H1 (cell line): ENCODE results near the gene SKIDA1. TPM values are rescaled to one million over a fixed set of nuclear protein-coding genes. Genes with fewer than 3 reads are reported as not detected.
A peak's percentile ranks its signal among the peaks of the same experiment; 100 is the strongest.

Experiments
- ASH2L ChIP-seq: fragments of 200-600, 300-600 bp; sonication (generic); IDR thresholded peaks from one replicate; pipeline ENCODE4 v1.7.1; 2017; ENCODE audit warnings: low read length
- ATF3 ChIP-seq: IDR thresholded peaks from 2 replicates; pipeline ENCODE4 v1.6.1; 2011; ENCODE audit warnings: low read depth, mild to moderate bottlenecking, low read length; ENCODE audit not compliant: insufficient read depth
- BCL11A ChIP-seq, 2 experiments: IDR thresholded peaks; one replicate each; pipeline ENCODE4 v1.6.1; 2011; ENCODE audit warnings: low read depth in 2 of 2, low read length in 2 of 2, mild to moderate bottlenecking in 2 of 2
- CBX5 ChIP-seq: fragments of 300-800, 300-1000 bp; sonication (generic); IDR thresholded peaks from 2 replicates; pipeline ENCODE4 v1.7.1; 2016; ENCODE audit warnings: antibody characterized with exemption, low read length, low read depth
- CEBPB ChIP-seq: IDR thresholded peaks from 2 replicates; pipeline ENCODE4 v1.6.1; 2012; ENCODE audit warnings: low read depth, low read length
- CTCF ChIP-seq, 3 experiments: IDR thresholded peaks; 1 replicate in 2 of 3; 2 replicates in 1 of 3; pipeline versions ENCODE4 v1.5.1 to v1.6.1; 2011; ENCODE audit warnings: low read length in 3 of 3, mild to moderate bottlenecking in 3 of 3, inconsistent platforms in 2 of 3, low read depth in 1 of 3, moderate library complexity in 1 of 3; ENCODE audit not compliant: insufficient read depth in 1 of 3; ENCODE audit errors: control extremely low read depth in 1 of 3
- EP300 ChIP-seq, 2 experiments: IDR thresholded peaks; 1 replicate in 1 of 2; 2 replicates in 1 of 2; pipeline ENCODE4 v1.6.1; 2011 to 2012; ENCODE audit warnings: low read depth in 2 of 2, low read length in 2 of 2, mild to moderate bottlenecking in 2 of 2, borderline replicate concordance in 1 of 2, inconsistent platforms in 1 of 2, moderate library complexity in 1 of 2
- HDAC2 ChIP-seq, 2 experiments: fragments of 300-600 bp in 1 of 2; sonication (generic) in 1 of 2; IDR thresholded peaks; 2 replicates each; pipeline ENCODE4 v1.6.1; 2011 to 2012; ENCODE audit warnings: low read depth in 2 of 2, low read length in 2 of 2, mild to moderate bottlenecking in 2 of 2, moderate library complexity in 2 of 2, borderline replicate concordance in 1 of 2, inconsistent platforms in 1 of 2
- JUN ChIP-seq: IDR thresholded peaks from 2 replicates; pipeline ENCODE4 v1.6.1; 2011; ENCODE audit warnings: low read depth, mild to moderate bottlenecking, improper control_type of control experiment, low read length
- KDM1A ChIP-seq: fragments of 200-600, 300-600 bp; sonication (generic); IDR thresholded peaks from 2 replicates; pipeline ENCODE4 v1.7.1; 2016; ENCODE audit warnings: mild to moderate bottlenecking, low read length, borderline replicate concordance
- MAX ChIP-seq: IDR thresholded peaks from 2 replicates; pipeline ENCODE4 v1.6.1; 2012; ENCODE audit warnings: inconsistent platforms
- POLR2AphosphoS5 ChIP-seq: IDR thresholded peaks from 2 replicates; pipeline ENCODE4 v1.6.1; 2011; ENCODE audit warnings: low read depth, low read length
- RAD21 ChIP-seq, 2 experiments: IDR thresholded peaks in 1 of 2; conservative IDR thresholded peaks in 1 of 2; 2 replicates each; pipeline ENCODE4 v1.6.1; 2011; ENCODE audit warnings: low read depth in 2 of 2, low read length in 2 of 2, improper control_type of control experiment in 1 of 2, inconsistent platforms in 1 of 2, mild to moderate bottlenecking in 1 of 2, moderate library complexity in 1 of 2
- RXRA ChIP-seq: IDR thresholded peaks from 2 replicates; pipeline ENCODE4 v1.6.1; 2011; ENCODE audit warnings: low read depth, mild to moderate bottlenecking, low read length, moderate library complexity; ENCODE audit not compliant: insufficient read depth
- SIN3A ChIP-seq, 2 experiments: IDR thresholded peaks in 1 of 2; conservative IDR thresholded peaks in 1 of 2; 2 replicates each; pipeline ENCODE4 v1.6.1; 2011 to 2012; ENCODE audit warnings: low read length in 2 of 2, improper control_type of control experiment in 1 of 2, low read depth in 1 of 2, mild to moderate bottlenecking in 1 of 2
- SP1 ChIP-seq: IDR thresholded peaks from 2 replicates; pipeline ENCODE4 v1.6.1; 2011; ENCODE audit warnings: low read depth, low read length
- SP4 ChIP-seq: IDR thresholded peaks from 2 replicates; pipeline ENCODE4 v1.6.1; 2012; ENCODE audit warnings: low read length, inconsistent platforms
- USF2 ChIP-seq: IDR thresholded peaks from 2 replicates; pipeline ENCODE4 v1.6.1; 2011; ENCODE audit warnings: low read length, improper control_type of control experiment
- polyA plus RNA-seq, 7 experiments: library from polyadenylated mRNA; depleted of rRNA in 3 of 7; stranded (reverse) in 5 of 7; unstranded in 2 of 7; fragments of >200 nt in 5 of 7; fragments of 200-250 nt in 2 of 7; gene quantifications; 1 replicate in 5 of 7; 2 replicates in 1 of 7; 4 replicates in 1 of 7; pipeline versions ENCODE4 v1.2.1 to v1.2.3, GENCODE V29; 2011 to 2013; ENCODE audit warnings: missing spikeins in 2 of 7, mixed read lengths in 2 of 7
- total RNA-seq: library from RNA; stranded (reverse); fragmentation: NEBNext Ultra II Directional; extraction: Animal tissue kit (Norgen Biotek cat#: 25700); gene quantifications from 2 replicates; pipeline ENCODE4 v1.2.1, GENCODE V29; 2021

Gene SKIDA1
- total and polyA plus RNA-seq, 2 of the 8 experiments (the other 6 are each of a cell fraction or from before 2014, with no cell fraction given) = 1.5 to 8.0 TPM

- peak; percentile 30; the same call in 1 of the 2 replicates for TF ChIP-seq MAX
- no peak for TF ChIP-seq CBX5
- TF ChIP-seq RAD21 (IDR thresholded peaks at IDR 0.05 in 1 of 2, conservative IDR thresholded peaks at IDR 0.05 in 1 of 2; ENCODE audit: low read depth in 2 of 2, low read length in 2 of 2) = no peak
- TF ChIP-seq HDAC2 (IDR thresholded peaks at IDR 0.05; ENCODE audit: borderline replicate concordance in 1 of 2, low read depth in 2 of 2, low read length in 2 of 2) = 0 out of 4 replicates have a peak, but pooled peaks of 1 of the 2 experiments have one; percentile 17
- no peak for TF ChIP-seq CTCF (IDR thresholded peaks at IDR 0.05; ENCODE audit: control extremely low read depth in 1 of 3, insufficient read depth in 1 of 3, low read depth in 1 of 3, low read length in 3 of 3)
- no peak for TF ChIP-seq RXRA
- peak; percentile 84 for TF ChIP-seq POLR2AphosphoS5
- TF ChIP-seq CEBPB = no peak
- peak in 1 of 2 experiments; percentile 45; a peak in 1 of 4 replicates for TF ChIP-seq SIN3A (conservative IDR thresholded peaks at IDR 0.05 in 1 of 2, IDR thresholded peaks at IDR 0.05 in 1 of 2; ENCODE audit: low read depth in 1 of 2, low read length in 2 of 2)
- TF ChIP-seq JUN = no peak
- TF ChIP-seq KDM1A = no peak
- no peak for TF ChIP-seq ATF3
- TF ChIP-seq SP4 = no peak
- TF ChIP-seq ASH2L = peak; percentile 49
- TF ChIP-seq BCL11A (IDR thresholded peaks at IDR 0.05; ENCODE audit: low read depth in 2 of 2, low read length in 2 of 2) = no peak
- TF ChIP-seq USF2 = no peak
- TF ChIP-seq SP1 = no peak
- TF ChIP-seq EP300 (IDR thresholded peaks at IDR 0.05; ENCODE audit: borderline replicate concordance in 1 of 2, low read depth in 2 of 2, low read length in 2 of 2) = peak in 1 of 2 experiments; percentile 5; a peak in 1 of 3 replicates
Measured at GRCh38 chr10:21526860-21527597, 1.5 kb upstream of the SKIDA1 start (continued).
